Thoracic aorta (tissue), 2 donors: Measurements from ENCODE around the gene ASMT. TPM values are rescaled to one million over a fixed set of nuclear protein-coding genes. Genes with fewer than 3 reads are reported as not detected.

Experiments
- ATAC-seq: fragments of 150-250 bp; one replicate; pipeline ENCODE4 v1.8.0; 2017; ENCODE audit warnings: low read depth; ENCODE audit not compliant: insufficient number of reproducible peaks, low FRiP score
- DNase-seq: peaks from one replicate; pipeline ENCODE4 v3.0.0-alpha.2; 2020; ENCODE audit warnings: low spot score
- H3K27ac ChIP-seq, 2 donors: fragments of 200-600 bp; sonication (generic); 1 replicate in 1 of 2; 2 replicates in 1 of 2; pipeline ENCODE4 v1.5.1; 2016; ENCODE audit warnings: mild to moderate bottlenecking in 2 of 2, moderate library complexity in 2 of 2
- H3K27me3 ChIP-seq: fragments of 200-600 bp; sonication (generic); replicated peaks from 2 replicates; pipeline ENCODE4 v1.6.0; 2016; ENCODE audit warnings: mild to moderate bottlenecking; ENCODE audit not compliant: insufficient read depth
- H3K36me3 ChIP-seq: fragments of 200-600 bp; sonication (generic); one replicate; pipeline ENCODE4 v1.5.1; 2016
- H3K4me1 ChIP-seq, 2 donors: fragments of 200-600 bp; sonication (generic); 1 replicate in 1 of 2; 2 replicates in 1 of 2; pipeline versions ENCODE4 v1.5.1 to v1.6.0; 2016; ENCODE audit warnings: low read depth in 2 of 2, mild to moderate bottlenecking in 1 of 2; ENCODE audit not compliant: control insufficient read depth in 1 of 2
- H3K4me3 ChIP-seq: fragments of 200-600 bp; sonication (generic); 2 replicates; pipeline ENCODE4 v1.5.1; 2016; ENCODE audit warnings: mild to moderate bottlenecking
- H3K9me3 ChIP-seq: fragments of 200-600 bp; sonication (generic); 2 replicates; pipeline ENCODE4 v1.5.1; 2016
- total RNA-seq, 2 donors: library from RNA; depleted of rRNA; stranded (reverse); fragments of >200 nt; gene quantifications; one replicate each; pipeline versions ENCODE4 v1.1.0 to v1.2.3, GENCODE V29; 2016
- TF ChIP-seq, protein P1 (sequence below): fragments of 200-600 bp; sonication (generic); IDR thresholded peaks from one replicate; pipeline ENCODE4 v1.5.1; 2019; ENCODE audit warnings: antibody characterized with exemption

ASMT gene
- total RNA-seq, 2 donors from 2014 or later, result not detected

- Histone ChIP-seq H3K27ac (no peak overlapping the region), H3K4me3 (no peak overlapping the region), H3K27me3 (no peaks in the 10 kb centered on the region), H3K4me1 (peaks cover 0 to 8% of the 10 kb centered on the region in 2 donors), H3K9me3 (no peaks in the 10 kb centered on the region), H3K36me3 (no peaks in the 10 kb centered on the region)
- no peak for DNase-seq
- ATAC-seq, result no peak
- TF ChIP-seq, protein P1, sequence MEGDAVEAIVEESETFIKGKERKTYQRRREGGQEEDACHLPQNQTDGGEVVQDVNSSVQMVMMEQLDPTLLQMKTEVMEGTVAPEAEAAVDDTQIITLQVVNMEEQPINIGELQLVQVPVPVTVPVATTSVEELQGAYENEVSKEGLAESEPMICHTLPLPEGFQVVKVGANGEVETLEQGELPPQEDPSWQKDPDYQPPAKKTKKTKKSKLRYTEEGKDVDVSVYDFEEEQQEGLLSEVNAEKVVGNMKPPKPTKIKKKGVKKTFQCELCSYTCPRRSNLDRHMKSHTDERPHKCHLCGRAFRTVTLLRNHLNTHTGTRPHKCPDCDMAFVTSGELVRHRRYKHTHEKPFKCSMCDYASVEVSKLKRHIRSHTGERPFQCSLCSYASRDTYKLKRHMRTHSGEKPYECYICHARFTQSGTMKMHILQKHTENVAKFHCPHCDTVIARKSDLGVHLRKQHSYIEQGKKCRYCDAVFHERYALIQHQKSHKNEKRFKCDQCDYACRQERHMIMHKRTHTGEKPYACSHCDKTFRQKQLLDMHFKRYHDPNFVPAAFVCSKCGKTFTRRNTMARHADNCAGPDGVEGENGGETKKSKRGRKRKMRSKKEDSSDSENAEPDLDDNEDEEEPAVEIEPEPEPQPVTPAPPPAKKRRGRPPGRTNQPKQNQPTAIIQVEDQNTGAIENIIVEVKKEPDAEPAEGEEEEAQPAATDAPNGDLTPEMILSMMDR, result no peak
Observed at GRCh38 chrX:1661048-1661921, 46.4 kb downstream of the ASMT start.

DNA sequence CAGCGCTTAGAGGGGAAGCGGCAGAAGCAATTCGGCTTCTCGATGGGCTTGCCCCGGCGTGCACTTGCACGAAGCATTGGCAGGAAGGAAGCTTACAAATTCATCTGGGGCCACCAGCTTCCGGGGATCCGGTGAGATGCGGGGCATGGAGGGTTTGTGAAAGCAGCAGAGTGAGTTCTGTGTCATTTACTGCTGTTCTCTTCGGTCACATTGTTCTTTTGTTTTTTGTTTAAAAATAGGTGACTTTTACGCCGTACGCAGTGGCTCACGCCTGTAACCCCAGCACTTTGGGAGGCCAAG lies 47.0 kb downstream of the ASMT start:
- no peak overlapping the region for H3K27ac ChIP-seq
- H3K9me3 ChIP-seq, result no peaks in the 10 kb centered on the region
- TF ChIP-seq, protein P1, result no peak
- H3K4me3 ChIP-seq, result no peak overlapping the region
- no peak for DNase-seq
- no peaks in the 10 kb centered on the region for H3K27me3 ChIP-seq
- peaks cover 0 to 8% of the 10 kb centered on the region in 2 donors for H3K4me1 ChIP-seq
- no peaks in the 10 kb centered on the region for H3K36me3 ChIP-seq
- no peak for ATAC-seq

DNA sequence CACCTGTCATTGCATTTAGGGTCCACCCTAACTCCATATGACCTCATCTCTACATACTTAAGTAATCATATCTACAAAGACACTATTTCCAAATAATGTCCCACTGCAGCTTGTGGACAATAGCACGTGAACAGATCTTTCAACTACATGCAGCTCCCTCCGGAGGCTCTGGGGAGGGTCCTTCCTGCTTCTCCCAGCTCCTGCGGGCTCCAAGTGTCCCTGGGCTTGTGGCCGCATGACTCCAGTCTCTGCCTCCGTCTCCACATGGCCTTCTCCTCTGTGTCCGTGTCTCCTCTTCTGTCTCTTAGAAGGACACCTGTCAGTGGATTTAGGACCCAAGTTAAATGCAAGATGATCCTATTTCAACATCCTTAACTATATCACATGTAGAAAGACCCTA lies 52.7 kb downstream of the ASMT start:
- ATAC-seq (no peak), DNase-seq (no peak)
- Histone ChIP-seq H3K9me3 (no peaks in the 10 kb centered on the region), H3K27ac (no peak overlapping the region), H3K27me3 (no peaks in the 10 kb centered on the region), H3K36me3 (no peaks in the 10 kb centered on the region), H3K4me3 (no peak overlapping the region), H3K4me1 (no peaks in the 10 kb centered on the region)
- TF ChIP-seq, protein P1, result no peak

DNA sequence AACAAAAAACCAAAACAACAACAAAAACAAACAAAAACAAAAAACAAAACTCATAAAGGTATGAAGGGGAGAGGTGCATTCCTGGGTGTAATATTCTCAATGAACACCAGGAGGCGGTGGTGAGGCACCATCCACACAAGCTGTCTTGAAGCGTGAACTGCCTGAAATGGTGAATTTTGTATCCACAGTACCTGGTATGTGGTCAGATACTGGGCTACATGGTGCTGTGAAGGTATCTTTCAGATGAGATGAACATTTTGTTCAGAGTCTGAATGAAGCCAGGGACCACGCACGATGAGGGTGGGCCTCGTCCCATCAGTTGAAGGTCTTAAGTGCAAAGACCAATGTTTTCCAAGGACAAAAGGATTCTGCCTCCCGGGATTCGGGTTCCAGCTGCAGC lies 58.5 kb downstream of the ASMT start:
- no peaks in the 10 kb centered on the region for H3K4me1 ChIP-seq
- H3K9me3 ChIP-seq, result no peaks in the 10 kb centered on the region
- no peaks in the 10 kb centered on the region for H3K27me3 ChIP-seq
- DNase-seq, result no peak
- no peaks in the 10 kb centered on the region for H3K36me3 ChIP-seq
- H3K27ac ChIP-seq, result no peak overlapping the region
- no peak for ATAC-seq
- no peak overlapping the region for H3K4me3 ChIP-seq
- TF ChIP-seq, protein P1, result peak; percentile 37

DNA sequence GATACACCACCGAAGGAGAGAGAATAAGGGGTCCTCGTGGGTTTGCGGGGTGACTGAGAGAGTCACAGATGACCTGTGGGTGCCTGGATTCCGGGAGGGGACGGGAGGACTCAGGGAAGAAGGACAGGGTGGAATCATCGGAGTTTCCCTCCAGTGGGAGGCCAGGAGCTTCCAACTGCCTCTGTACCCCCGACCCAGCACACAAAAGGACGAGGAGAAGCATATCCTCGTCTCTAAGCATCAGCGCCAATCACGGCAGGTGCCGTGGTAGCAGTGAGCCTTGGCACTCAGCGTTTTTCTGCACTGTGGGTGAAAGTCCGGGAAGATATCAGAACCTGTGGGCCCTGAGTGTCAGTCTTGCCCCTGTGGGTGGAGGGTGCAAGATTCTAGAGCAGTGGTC lies 62.0 kb downstream of the ASMT start:
- DNase-seq, result no peak
- Histone ChIP-seq H3K27me3 (no peaks in the 10 kb centered on the region), H3K27ac (no peak overlapping the region), H3K4me3 (no peak overlapping the region), H3K9me3 (no peaks in the 10 kb centered on the region), H3K4me1 (no peaks in the 10 kb centered on the region), H3K36me3 (no peaks in the 10 kb centered on the region)
- no peak for ATAC-seq
- TF ChIP-seq, protein P1, result no peak
